ENCODE measurements around the gene GSG1L2.

Gene GSG1L2

DNA sequence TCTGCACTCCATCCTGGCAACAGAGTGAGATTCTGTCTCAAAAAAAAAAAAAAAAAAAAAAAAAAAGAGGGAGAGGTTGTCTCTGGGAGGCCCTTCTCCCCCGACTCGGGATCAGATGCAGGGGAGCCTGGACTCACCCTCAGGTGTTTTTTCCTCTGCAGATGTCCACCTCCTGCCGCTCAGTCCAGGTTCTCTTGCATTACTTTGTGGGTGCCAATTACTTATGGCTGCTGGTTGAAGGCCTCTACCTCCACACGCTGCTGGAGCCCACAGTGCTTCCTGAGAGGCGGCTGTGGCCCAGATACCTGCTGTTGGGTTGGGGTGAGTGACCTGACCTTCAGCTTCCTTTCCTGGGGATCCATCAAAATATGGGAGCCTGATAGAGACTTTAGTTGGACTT, 37.9 kb upstream of the GSG1L2 start:
- CTCF ChIA-PET = no interaction called here

DNA sequence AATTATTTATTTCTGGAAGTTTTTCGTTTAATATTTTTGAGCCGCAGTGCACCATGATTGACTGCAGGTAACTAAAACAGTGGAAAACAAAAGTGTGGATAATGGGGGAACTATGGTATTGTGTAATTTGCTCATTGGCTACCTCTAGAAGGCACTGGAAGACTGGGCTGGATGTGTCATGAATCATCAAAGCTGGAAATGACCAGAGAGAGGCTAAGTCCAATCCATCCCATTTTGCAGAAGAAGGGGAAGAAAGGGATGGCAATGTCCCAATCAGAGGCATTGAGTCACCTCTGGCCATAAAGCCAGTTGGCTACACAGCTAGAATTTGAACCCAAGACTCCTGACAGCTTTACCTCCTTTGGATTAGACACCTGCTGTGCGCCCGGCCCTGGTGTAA, 33.2 kb upstream of the GSG1L2 start:
- DNase-seq (ENCODE audit: low read depth, low spot score) = no peak
- CTCF ChIA-PET = no interaction called here
- H3K4me3 ChIP-seq (ENCODE audit: low read depth, low read length) = no peak overlapping the region
- TF ChIP-seq, protein P1, sequence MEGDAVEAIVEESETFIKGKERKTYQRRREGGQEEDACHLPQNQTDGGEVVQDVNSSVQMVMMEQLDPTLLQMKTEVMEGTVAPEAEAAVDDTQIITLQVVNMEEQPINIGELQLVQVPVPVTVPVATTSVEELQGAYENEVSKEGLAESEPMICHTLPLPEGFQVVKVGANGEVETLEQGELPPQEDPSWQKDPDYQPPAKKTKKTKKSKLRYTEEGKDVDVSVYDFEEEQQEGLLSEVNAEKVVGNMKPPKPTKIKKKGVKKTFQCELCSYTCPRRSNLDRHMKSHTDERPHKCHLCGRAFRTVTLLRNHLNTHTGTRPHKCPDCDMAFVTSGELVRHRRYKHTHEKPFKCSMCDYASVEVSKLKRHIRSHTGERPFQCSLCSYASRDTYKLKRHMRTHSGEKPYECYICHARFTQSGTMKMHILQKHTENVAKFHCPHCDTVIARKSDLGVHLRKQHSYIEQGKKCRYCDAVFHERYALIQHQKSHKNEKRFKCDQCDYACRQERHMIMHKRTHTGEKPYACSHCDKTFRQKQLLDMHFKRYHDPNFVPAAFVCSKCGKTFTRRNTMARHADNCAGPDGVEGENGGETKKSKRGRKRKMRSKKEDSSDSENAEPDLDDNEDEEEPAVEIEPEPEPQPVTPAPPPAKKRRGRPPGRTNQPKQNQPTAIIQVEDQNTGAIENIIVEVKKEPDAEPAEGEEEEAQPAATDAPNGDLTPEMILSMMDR (IDR thresholded peaks at IDR 0.05; ENCODE audit: insufficient read depth, low read length, missing control alignments) = no peak
- POLR2A ChIA-PET = no interaction called here

More for the DNA sequence above, 37.9 kb upstream of the GSG1L2 start:
- no peak for DNase-seq (ENCODE audit: low read depth, low spot score)
- TF ChIP-seq, protein P1 (IDR thresholded peaks at IDR 0.05; ENCODE audit: insufficient read depth, low read length, missing control alignments) = no peak
- no peak overlapping the region for H3K4me3 ChIP-seq (ENCODE audit: low read depth, low read length)
- POLR2A ChIA-PET = no interaction called here

DNA sequence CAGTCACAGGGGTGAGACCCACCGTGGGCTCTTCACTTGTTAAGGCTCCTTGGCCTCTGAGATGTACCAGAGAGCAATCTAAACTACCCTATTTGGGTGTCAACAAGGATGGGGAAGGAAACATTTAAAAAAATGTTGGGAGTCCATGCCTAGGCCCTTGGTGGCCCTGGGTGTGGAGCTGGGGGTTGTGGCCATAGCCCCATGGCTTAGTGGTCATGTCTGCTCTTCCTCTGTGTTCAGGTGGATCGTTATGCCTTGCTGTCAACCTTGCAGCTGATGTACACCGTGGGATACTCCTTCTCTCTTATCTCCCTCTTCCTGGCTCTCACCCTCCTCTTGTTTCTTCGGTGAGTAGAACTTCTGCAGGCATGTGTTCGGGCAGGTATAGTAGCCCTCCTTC, 32.4 kb upstream of the GSG1L2 start:
- ChIA-PET CTCF (no interaction called here), POLR2A (no interaction called here)
- DNase-seq (ENCODE audit: low read depth, low spot score) = no peak
- TF ChIP-seq, protein P1 (IDR thresholded peaks at IDR 0.05; ENCODE audit: insufficient read depth, low read length, missing control alignments) = no peak
- no peak overlapping the region for H3K4me3 ChIP-seq (ENCODE audit: low read depth, low read length)

DNA sequence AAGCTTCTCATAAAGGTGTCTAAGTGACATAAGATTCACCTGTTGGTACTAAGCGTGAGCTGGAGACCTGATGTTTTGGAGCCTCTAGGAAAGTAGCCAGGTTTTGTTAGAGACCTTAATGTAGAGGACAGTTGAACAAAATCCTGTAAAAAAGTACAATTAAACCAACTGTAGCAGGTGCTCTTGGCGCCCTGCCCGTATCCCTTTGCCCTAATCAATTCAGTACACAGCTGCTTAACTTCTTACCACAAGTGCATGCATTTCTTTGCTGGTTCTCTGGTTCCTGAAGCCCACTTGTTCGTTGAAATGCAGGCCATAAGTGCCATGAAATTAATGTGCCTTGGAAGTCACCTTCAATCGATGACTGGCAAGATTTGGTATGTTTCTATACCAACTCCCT, 28.3 kb upstream of the GSG1L2 start:
- no peak overlapping the region for H3K4me3 ChIP-seq (ENCODE audit: low read depth, low read length)
- no peak for DNase-seq (ENCODE audit: low read depth, low spot score)
- CTCF ChIA-PET = no interaction called here
- POLR2A ChIA-PET = no interaction called here
- TF ChIP-seq, protein P1 (IDR thresholded peaks at IDR 0.05; ENCODE audit: insufficient read depth, low read length, missing control alignments) = no peak

DNA sequence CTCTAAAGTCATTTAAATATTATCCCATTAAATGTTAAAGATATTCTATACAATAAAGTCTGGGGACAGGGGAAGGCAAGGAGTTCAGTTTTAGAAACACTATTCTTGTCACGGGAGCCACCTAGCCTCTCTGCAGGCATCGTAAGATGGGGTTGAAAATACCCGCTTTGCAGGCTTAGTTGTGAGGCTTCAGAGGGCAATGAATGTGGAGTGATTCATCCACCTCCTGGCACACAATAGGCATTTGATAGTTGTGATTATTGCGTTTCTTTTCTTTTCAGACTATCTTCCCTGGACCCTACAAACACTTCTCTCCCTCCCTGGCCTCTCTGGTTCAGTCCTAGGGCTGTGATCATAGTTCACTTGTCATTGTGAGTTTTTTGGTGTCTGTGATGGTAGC, 23.4 kb upstream of the GSG1L2 start:
- TF ChIP-seq, protein P1 (IDR thresholded peaks at IDR 0.05; ENCODE audit: insufficient read depth, low read length, missing control alignments) = no peak
- no peak overlapping the region for H3K4me3 ChIP-seq (ENCODE audit: low read depth, low read length)
- no peak for DNase-seq (ENCODE audit: low read depth, low spot score)
- CTCF ChIA-PET = no interaction called here
- POLR2A ChIA-PET = no interaction called here

DNA sequence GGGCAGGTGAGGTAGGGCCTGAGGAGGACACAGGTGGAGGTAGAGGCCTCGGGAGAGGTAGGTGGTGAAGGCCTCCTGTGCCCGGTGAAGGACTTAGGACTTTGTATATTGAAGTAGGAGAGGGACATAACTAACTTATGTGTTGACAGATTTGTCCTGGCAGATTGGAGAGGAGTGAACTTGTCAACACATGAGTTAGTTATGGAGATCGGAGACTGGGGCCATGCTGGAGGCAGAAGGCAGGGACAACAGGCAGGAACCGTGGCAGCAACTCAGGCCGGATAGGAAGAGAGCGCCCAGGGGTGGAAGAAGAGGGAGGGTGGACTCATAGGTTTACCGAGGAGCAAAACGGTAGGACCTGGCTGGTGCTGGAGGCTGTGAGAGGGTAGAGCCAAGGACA, 22.3 kb upstream of the GSG1L2 start:
- no peak for DNase-seq (ENCODE audit: low read depth, low spot score)
- no peak overlapping the region for H3K4me3 ChIP-seq (ENCODE audit: low read depth, low read length)
- ChIA-PET CTCF (no interaction called here), POLR2A (no interaction called here)
- TF ChIP-seq, protein P1 (IDR thresholded peaks at IDR 0.05; ENCODE audit: insufficient read depth, low read length, missing control alignments) = no peak

All from AG04449 (cell line).